Right ventricle myocardium inferior (tissue), 1 donor: ENCODE measurements around the gene TAF4B. TPM values are rescaled to one million over a fixed set of nuclear protein-coding genes. Genes with fewer than 3 reads are reported as not detected.
A peak's percentile ranks its signal among the peaks of the same experiment; 100 is the strongest.
"Not testable (repeated sequence)": the region's sequence is repeated elsewhere in the genome, so short reads cannot be mapped to it uniquely, and the experiment has no call there.

ENCODE experiments used
- ATAC-seq: fragments of 200-7000 bp; cut with Tn5 transposase; one replicate; pipeline ENCODE4 v1.9.1; 2020; ENCODE audit warnings: mild to moderate bottlenecking, moderate library complexity
- DNase-seq: peaks from one replicate; pipeline ENCODE4 v3.0.0; 2021; ENCODE audit errors: missing footprints
- intact Hi-C: fragments of 100-400 bp; cut with DNase I; formaldehyde crosslinking; loops from one replicate; pipeline ENCODE4 v1.11.0; 2022
- total RNA-seq: library from RNA; stranded (reverse); fragmentation: NEBNext Ultra II Directional; extraction: Animal tissue kit (Norgen Biotek cat#: 25700); gene quantifications from one replicate; pipeline ENCODE4 v1.2.1, GENCODE V29; 2021
- donor health status: DM: no; HTN: yes; CAD: no; lungs with severe emphysema.

Gene TAF4B
- total RNA-seq, 1 donor from 2014 or later, result 1.2 TPM

DNA sequence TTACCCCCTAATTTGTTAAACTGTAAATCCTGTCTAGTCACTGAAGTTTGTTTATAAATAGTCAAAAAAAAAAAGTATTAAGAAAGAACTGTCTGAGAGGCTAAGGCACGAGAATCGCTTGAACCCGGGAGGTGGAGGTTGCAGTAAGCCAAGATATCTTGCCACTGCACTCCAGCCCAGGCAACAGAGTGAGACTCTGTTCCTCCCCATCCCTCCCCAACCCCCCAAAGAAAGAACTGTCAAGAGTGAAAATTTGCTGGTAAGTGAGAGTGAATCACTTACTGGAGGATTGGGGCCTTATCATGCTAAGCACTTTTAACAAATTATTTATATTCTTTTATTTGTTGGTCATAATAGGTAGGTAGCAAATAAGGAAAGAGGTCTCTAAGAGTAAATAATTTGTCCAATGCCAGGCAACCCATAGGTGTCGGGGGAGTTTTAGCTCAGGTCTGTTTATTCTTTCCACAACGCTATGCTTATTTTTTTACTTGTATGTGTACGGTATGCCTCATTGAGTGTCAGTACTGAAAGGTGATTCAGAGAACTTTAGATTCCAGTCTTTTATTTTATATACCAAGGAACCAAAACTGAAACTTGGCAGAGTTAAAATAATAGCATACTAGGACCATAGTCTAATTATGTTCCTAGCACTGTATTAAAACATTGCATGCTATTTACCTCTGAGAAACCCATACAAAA is 2.5 kb downstream of the TAF4B start:
- ATAC-seq, result no peak
- intact Hi-C loops, result loop anchor here (10.0 kb wide), 1 partner anchor 204 kb away; no protein-coding TSS in a partner anchor
- DNase-seq, result no peak

DNA sequence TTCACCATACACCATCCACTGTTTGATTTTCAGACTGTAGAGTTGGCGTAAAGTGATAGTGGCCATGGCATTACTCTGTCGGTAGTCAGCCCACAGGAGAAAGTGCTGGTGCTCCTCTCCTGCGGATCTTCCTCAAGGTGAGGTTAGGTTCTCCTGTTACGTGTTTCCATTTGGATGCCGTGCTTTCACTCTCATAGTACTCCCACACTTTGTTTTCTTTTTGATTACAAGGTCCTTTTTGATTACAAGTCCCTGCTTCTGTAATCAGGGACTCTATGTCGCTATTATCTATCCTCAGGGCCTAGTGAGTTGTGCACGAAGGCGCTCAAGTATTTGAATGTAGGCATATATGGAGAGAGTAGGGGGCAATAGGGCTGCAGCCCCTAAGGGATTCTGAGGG is 4.3 kb downstream of the TAF4B start:
- ATAC-seq, result no peak
- no peak for DNase-seq
- intact Hi-C loops, result no loop called here

DNA sequence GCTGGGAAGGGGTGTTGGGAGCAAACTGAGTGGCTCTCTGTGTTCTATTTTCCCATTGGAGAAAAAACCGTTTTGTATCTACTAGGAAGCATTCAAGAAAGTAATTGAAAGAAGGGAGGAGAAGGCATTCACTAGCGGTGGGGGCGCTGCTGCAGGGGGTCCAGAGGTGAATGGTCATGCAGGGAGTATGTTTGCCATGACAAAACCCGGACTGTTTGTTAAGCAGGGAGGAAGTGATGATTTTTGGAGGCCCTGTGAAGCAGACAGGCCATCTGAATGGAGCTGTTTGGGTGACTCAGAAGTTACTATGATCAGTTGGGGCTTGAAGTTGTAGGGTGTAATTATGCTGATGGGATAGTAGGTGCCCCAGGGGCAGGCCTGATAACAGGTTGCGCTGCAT is 7.0 kb downstream of the TAF4B start:
- intact Hi-C loops, result no loop called here
- no peak for DNase-seq

DNA sequence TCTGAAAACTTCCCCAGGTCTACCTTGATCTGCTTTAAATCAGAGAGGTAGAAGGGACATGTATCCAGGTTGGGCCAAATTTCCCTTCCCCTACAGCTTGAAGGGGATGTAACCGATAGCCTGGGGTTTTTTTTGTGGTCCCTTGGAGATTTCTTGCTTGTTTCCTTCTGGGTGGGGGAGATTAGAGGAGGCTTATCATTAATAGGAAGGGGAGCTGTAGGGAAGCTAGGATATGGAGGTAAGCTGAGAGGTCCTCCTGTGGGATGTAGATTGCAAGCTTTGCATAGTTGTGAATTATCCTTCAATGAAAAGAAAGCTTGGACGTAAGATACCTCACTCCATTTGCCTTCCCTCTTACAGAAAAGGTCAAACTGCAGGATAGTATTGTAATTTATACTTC is 11.1 kb downstream of the TAF4B start:
- intact Hi-C loops, DNase-seq, ATAC-seq: not testable (repeated sequence)

More for the DNA sequence above, 7.0 kb downstream of the TAF4B start:
- ATAC-seq, result no peak

DNA sequence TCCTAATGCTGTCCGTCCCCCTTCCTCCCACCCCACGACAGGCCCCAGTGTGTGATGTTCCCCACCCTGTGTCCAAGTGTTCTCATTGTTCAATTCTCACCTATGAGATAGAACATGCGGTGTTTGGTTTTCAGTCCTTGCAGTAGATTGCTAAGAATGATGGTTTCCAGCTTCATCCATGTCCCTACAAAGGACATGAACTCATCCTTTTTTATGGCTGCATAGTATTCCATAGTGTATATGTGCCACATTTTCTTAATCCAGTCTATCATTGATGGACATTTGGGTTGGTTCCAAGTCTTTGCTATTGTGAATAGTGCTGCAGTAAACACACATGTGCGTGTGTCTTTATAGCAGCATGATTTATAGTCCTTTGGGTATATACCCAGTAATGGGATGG is 12.5 kb downstream of the TAF4B start:
- DNase-seq, intact Hi-C loops, ATAC-seq: not testable (repeated sequence)

DNA sequence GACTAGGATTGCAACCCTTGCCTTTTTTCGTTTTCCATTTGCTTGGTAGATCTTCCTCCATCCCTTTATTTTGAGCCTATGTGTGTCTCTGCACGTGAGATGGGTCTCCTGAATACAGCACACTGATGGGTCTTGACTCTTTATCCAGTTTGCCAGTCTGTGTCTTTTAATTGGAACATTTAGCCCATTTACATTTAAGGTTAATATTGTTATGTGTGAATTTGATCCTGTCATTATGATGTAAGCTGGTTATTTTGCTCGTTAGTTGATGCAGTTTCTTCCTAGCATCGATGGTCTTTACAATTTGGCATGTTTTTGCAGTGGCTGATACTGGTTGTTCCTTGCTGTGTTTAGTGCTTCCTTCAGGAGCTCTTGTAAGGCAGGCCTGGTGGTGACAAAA is 16.1 kb downstream of the TAF4B start:
- DNase-seq, ATAC-seq, intact Hi-C loops: not testable (repeated sequence)

DNA sequence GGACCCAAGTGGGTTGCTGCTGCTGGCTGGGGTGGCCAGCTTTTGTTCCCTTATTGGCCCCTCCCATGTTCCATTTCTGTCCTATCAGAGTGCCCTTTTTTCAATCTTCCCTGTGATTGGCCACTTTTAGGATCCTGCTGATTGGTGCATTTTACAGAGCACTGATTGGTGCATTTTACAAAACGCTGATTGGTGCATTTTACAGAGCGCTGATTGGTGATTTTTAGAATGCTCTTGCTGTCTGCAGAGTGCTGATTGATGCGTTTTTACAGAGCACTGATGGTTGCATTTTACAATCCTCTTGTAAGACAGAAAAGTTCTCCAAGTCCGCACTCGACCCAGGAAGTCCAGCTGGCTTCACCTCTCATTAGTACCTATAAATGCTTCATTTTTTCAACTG is 19.2 kb downstream of the TAF4B start:
- ATAC-seq, intact Hi-C loops, DNase-seq: not testable (repeated sequence)

DNA sequence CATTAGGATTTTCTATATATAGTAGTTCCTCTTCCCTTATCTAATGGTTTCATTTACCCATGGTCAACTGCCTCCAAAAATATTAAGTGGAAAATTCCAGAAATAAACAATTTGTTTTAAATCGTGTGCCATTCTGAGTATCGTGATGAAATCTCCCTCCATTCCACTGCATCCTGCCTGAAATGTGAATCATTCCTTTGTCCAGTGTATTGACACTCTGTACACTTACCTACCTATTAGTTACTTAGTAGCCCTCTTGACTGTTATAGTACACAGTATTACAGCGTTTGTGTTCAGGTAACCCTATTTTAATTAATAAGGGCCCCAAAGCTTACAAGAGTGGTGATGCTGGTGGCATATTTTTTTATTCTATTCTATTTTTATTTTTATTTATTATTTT is 26.2 kb downstream of the TAF4B start:
- DNase-seq (no peak), ATAC-seq (no peak)
- intact Hi-C loops, result no loop called here

DNA sequence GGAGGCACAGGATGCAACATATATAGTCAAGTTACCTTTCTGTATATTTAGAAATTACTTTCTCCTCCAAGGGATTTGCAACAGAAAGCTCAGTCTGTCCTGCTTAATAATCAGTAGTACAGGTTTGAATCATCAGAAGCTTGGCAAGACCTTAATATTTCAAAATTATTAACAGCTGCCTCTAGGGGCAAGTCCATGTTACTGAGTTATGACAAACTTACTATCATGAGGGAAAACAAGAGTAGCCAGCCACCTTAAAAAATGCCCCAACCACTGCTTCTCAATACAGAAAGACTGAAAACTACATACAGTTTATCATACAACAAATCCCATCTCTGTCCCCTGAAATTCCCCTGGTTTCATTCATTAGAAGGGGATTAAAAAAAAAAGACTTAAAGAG is 28.6 kb downstream of the TAF4B start:
- intact Hi-C loops, ATAC-seq, DNase-seq: not testable (repeated sequence)

DNA sequence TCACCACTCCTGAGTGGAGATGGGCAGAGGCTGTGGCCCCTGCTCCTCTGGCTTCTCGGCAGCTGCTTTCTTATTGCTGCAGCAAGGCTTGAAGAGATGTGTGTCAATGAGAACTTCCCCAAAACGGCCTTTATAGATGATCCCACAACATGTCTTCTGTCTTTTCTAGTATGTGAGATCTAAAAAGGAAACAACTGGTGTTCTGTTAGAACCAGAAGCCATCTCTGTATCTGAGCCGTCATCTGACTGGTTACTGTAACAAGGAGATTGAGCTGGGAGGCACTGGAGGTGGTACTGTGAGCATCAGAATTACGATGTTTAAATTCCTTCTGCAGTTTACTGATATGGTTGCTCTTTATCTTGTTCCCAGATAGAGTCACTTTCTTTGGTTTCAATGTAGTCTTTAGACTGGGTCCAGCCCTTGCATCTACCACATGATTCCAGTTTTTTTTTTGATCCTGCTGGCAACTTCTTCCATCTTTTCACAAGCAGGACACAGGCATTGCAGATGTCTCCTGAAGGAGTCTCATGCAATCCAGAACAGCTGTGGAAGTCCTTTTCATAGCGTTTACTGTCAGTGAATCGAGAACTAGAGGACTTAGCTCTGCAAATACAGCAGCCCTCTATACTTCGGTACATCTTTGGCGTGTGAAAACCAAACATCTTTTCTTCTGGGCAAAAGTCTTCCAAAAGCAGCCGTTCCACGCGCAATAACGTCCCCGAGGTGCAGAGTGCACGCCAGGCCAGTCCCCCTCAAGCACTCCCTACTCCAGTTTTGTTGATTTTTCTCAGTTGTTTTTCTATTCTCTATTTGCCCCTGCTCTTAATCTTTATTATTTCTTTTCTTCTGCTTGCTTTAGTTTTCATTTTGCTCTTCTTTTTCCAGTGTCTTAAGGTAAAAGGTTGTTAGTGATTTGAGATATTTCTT is 29.7 kb downstream of the TAF4B start:
- no peak for DNase-seq
- ATAC-seq, result peak; percentile 42
- intact Hi-C loops, result no loop called here

DNA sequence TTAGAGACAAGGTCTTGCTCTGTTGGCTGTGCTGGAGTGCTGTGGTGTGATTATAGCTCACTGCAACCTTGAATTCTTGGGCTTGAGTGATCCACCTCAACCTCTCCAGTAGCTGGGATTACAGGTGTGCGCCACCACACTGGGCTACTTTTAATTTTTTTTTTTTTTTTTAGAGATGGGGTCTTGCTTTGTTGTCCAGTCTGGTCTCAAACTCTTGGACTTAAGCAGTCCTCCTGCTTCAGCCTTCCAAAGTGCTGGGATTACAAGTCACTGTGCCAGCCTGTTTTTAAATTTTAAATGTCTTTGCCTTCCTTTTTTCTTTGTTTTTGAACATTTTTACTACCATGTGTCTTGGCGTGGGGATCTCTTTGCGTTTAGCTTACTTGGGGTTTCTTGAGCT is 32.5 kb downstream of the TAF4B start:
- ATAC-seq, result no peak
- intact Hi-C loops, result no loop called here
- DNase-seq, result no peak

DNA sequence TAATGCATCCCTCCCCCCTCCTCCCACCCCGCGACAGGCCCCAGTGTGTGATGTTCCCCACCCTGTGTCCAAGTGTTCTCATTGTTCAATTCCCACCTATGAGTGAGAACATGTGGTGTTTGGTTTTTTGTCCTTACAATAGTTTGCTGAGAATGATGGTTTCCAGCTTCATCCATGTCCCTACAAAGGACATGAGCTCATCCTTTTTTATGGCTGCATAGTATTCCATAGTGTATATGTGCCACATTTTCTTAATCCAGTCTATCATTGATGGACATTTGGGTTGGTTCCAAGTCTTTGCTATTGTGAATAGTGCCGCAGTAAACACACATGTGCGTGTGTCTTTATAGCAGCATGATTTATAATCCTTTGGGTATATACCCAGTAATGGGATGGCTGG is 33.2 kb downstream of the TAF4B start:
- intact Hi-C loops, ATAC-seq, DNase-seq: not testable (repeated sequence)

DNA sequence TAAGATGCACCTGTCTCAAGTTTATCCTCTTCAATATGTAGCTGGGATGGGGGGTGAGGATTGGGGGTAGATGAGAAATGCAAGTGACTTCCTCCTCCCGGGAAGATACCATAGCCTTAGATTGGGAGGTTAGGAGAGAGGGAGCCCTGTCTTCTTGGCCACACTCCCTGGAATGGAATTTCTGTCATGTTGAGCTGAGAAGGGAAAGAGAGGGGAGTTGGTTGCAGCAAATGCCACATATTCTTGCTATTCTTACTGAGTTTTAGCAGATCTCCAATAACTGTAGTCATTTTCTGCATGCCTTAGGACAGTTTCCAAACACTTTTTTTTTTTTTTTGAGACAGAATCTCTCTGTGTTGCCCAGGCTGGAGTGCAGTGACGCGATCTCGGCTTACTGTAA is 35.9 kb downstream of the TAF4B start:
- intact Hi-C loops, result no loop called here
- no peak for ATAC-seq
- no peak for DNase-seq

DNA sequence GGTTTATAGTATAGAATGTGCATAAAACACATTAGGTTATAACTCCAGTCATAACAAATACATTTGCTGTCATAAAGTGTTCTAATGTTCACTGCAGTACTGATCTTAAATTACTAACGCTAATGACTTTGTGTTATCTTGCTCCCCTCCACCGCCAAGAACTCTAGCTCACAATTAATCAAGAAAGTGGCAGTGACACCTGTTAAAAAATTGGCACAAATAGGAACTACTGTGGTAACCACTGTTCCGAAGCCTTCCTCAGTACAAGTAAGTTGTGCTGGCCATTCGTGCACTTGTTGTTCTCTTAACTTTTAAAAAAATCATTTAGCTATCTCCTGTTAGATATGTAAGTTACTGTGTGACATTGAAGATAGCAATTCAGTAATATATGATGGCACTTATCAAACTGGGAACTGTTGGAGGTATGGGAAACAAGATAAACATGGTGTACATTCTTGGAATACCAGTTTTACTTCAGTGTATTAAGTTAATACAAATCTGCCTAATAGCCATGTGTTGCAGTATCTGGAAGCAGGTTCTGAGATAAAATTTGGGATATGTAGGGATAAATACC is 41.2 kb downstream of the TAF4B start:
- ATAC-seq, result no peak
- no peak for DNase-seq
- intact Hi-C loops, result no loop called here

DNA sequence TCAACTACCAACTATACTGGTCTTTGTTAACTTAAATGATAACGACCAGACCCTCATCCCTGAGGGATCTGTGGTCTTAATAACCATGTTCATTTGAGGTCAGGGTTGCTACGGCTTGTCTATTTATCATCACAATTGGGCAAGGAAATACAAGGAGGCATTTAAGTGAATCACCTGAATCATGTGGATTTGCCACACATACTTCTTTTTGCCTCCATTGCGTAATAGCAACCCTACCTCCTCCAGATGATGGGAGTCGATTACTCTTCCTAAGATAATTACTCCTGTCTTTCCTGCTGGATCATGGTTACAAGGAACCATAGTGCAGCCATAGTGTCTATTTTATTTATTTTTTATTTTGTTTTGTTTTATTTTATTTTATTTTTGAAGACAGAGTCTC is 42.2 kb downstream of the TAF4B start:
- ATAC-seq, result no peak
- DNase-seq, result no peak
- intact Hi-C loops, result no loop called here

DNA sequence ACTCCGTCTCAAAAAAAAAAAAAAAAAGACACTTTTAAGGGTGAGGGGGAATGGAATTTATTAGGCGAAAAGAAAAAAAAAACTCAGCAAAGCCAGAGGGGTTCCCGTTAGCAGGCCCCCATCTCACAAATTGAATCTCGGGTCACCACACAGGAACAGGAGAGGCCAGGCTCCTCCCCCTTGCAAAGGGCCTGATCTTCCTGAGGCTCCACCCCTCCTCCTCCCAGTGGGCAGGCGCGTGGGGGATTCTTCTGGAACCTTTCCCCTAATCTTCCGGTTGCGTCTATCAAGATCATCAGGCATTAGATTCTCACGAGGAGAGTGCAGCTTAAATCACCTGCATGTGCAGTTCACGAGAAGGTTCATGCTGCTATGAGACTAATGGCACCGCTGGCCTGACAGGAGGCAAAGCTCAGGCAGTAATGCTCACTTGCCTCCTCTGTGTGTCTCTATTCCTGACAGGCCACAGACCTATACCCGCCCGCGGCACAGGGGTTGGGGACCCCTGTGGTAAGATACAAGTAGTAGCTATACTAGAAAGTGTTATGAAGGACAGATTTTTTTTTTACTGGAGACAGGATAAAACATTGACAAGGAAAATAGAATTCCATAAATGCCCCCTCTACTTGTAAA is 45.8 kb downstream of the TAF4B start:
- intact Hi-C loops, result no loop called here
- DNase-seq, result no peak
- ATAC-seq, result no peak

DNA sequence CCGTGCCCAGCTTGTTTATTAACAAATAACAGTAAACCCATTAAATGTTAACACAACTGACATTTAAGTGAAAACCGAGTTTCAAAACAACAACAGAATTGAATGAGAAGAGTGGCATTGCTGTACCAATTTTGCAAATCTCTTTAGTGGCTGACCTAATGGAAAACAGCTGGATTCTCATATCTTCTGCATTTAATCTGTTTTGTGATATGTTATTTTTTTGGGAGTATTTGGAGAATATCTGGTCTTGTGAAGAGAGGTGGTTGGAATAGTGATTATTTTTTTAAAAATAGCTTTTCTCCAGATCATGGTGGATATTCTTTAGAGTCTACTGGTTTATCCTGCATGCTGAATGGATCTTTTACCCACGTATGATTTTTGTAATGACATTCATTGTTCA is 51.1 kb downstream of the TAF4B start:
- DNase-seq (no peak), ATAC-seq (no peak)
- intact Hi-C loops, result no loop called here

DNA sequence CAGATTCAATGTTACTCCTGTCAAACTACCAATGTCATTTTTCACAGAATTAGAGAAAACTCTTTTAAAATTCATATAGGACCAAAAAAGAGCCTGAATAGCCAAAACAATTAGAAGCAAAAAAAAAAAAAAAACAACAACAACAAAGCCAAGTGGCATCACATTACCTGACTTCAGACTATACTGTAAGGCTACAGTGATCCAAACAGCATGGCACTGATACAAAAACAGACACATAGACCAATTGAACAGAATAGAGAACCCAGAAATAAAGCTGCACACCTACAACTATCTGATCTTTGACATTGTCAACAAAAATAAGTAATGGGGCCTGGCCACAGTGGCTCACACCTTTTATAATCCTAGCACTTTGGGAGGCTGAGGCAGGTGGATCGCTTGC is 53.2 kb downstream of the TAF4B start:
- DNase-seq, result no peak
- no peak for ATAC-seq
- intact Hi-C loops, result no loop called here

DNA sequence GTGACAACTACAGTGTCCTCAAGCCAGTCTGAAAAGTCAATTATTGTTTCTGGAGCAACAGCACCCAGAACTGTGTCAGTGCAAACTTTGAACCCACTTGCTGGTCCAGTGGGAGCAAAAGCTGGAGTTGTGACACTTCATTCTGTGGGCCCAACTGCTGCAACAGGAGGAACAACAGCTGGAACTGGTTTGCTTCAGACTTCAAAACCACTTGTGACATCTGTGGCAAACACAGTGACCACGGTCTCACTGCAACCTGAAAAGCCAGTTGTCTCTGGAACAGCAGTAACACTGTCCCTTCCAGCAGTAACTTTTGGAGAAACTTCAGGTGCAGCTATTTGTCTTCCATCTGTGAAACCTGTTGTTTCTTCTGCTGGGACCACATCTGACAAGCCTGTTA is 59.8 kb downstream of the TAF4B start:
- no peak for DNase-seq
- intact Hi-C loops, result no loop called here
- no peak for ATAC-seq
